Measurements from ENCODE around the gene AGBL4.

- TF ChIP-seq CTCF (conservative IDR thresholded peaks at IDR 0.05 in 1 of 2, IDR thresholded peaks at IDR 0.05 in 1 of 2; ENCODE audit: extremely low read depth in 1 of 2, insufficient read depth in 1 of 2, low read depth in 1 of 2, low read length in 2 of 2) = no peak
- no peak for TF ChIP-seq EZH2 (IDR thresholded peaks at IDR 0.05; ENCODE audit: borderline replicate concordance, low read length)
Measured at GRCh38 chr1:49060766-49061165, 963.0 kb downstream of the AGBL4 start.

Measured in mammary epithelial cell (primary cell).